Omental fat pad (tissue), 4 donors: ENCODE measurements around the gene BAG3. TPM values are rescaled to one million over a fixed set of nuclear protein-coding genes. Genes with fewer than 3 reads are reported as not detected.

Experiments used
- ATAC-seq: fragments of 150-250 bp; one replicate; pipeline ENCODE4 v1.9.1; 2016; ENCODE audit warnings: mild to moderate bottlenecking, moderate library complexity; ENCODE audit not compliant: low FRiP score
- DNase-seq: peaks from one replicate; pipeline ENCODE4 v3.0.0-alpha.2; 2019; ENCODE audit warnings: low spot score
- total RNA-seq, 4 donors: library from RNA; depleted of rRNA; stranded (reverse); fragments of >200 nt; gene quantifications; one replicate each; pipeline ENCODE4 v1.1.0, GENCODE V29; 2016
- TF ChIP-seq, protein P1 (sequence below), 3 donors: fragments of 450-650 bp; IDR thresholded peaks; one replicate each; pipeline ENCODE4 v1.5.1; 2016 to 2017; ENCODE audit warnings: antibody characterized with exemption in 3 of 3, mild to moderate bottlenecking in 3 of 3, moderate library complexity in 2 of 3

BAG3 gene
- total RNA-seq, 4 donors from 2014 or later, result 16.1 to 98.0 (median 58.8) TPM

DNA sequence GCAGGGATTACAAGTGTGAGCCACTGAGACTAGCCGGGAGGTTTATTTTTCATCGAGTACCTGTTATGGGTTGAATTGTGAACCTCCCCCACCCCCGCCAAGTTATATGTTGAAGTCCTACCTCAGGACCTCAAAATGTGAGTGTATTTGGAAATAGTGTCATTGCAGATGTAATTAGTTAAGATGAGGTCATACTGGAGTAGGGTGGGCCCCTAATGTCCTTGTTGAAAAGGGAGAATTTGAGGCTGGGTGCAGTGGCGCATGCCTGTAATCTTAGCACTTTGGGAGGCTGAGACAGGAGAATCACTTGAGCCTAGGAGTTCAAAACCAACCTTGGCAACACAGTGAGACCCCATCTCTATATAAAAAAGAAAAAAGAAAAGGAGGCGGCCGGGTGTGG, 10.8 kb upstream of the BAG3 start:
- TF ChIP-seq, protein P1, sequence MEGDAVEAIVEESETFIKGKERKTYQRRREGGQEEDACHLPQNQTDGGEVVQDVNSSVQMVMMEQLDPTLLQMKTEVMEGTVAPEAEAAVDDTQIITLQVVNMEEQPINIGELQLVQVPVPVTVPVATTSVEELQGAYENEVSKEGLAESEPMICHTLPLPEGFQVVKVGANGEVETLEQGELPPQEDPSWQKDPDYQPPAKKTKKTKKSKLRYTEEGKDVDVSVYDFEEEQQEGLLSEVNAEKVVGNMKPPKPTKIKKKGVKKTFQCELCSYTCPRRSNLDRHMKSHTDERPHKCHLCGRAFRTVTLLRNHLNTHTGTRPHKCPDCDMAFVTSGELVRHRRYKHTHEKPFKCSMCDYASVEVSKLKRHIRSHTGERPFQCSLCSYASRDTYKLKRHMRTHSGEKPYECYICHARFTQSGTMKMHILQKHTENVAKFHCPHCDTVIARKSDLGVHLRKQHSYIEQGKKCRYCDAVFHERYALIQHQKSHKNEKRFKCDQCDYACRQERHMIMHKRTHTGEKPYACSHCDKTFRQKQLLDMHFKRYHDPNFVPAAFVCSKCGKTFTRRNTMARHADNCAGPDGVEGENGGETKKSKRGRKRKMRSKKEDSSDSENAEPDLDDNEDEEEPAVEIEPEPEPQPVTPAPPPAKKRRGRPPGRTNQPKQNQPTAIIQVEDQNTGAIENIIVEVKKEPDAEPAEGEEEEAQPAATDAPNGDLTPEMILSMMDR (IDR thresholded peaks at IDR 0.05), result no peak
- no peak for DNase-seq
- ATAC-seq, result no peak

DNA sequence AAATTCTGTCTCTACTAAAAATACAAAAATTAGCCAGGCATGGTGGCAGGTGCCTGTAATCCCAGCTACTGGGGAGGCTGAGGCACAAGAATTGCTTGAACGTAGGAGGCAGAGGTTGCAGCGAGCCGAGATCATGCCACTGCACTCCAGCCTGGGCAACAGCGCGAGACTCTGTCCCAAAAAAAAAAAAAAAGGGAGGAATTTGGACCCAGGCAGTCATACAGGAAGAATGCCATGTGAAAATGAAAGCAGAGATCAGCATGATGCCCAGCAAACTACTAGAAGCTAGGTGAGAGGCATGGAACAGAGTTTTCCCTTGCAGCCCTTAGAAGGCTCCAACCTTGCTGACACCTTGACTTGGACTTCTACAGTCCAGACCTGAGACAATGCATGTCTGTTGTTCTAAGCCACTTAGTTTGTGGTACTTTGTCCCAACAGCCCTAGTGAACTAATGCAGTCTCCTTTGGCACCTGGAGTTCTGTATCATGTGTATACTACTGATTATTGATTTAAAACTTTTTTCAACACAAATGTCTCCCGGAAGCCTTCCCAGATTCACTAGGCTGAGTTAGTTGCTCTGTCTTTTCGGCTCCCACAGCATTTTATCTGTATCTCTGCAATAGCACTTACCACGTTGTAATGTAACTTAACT, 10.2 kb upstream of the BAG3 start:
- DNase-seq (no peak), ATAC-seq (no peak)
- TF ChIP-seq, protein P1 (IDR thresholded peaks at IDR 0.05), result no peak

DNA sequence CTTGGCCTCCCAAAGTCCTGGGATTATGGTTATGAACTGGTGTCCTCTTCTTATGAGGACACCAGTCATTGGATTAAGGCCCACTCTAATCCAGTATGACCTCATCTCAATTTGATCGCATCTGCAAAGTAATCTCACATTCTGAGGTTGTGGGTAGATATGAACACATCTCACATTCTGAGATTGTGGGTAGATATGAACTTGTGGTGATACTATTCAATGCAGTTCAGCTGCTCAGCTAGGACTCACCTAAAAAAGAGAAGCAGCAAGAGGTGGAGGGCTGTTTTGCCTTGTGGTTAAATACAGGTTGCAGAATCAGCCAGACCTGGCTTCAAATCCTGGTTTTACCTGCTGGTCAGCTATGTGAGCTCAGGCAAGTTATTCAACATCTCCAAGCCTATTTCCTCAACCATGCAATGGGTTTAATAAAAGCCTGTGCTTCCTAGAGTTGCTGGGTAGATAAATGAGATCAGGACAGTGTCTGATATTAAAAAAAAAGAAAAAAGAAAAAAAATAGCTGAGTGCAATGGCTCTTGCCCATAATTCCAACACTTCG, 8.5 kb upstream of the BAG3 start:
- ATAC-seq (no peak), DNase-seq (no peak)
- TF ChIP-seq, protein P1 (IDR thresholded peaks at IDR 0.05), result no peak

DNA sequence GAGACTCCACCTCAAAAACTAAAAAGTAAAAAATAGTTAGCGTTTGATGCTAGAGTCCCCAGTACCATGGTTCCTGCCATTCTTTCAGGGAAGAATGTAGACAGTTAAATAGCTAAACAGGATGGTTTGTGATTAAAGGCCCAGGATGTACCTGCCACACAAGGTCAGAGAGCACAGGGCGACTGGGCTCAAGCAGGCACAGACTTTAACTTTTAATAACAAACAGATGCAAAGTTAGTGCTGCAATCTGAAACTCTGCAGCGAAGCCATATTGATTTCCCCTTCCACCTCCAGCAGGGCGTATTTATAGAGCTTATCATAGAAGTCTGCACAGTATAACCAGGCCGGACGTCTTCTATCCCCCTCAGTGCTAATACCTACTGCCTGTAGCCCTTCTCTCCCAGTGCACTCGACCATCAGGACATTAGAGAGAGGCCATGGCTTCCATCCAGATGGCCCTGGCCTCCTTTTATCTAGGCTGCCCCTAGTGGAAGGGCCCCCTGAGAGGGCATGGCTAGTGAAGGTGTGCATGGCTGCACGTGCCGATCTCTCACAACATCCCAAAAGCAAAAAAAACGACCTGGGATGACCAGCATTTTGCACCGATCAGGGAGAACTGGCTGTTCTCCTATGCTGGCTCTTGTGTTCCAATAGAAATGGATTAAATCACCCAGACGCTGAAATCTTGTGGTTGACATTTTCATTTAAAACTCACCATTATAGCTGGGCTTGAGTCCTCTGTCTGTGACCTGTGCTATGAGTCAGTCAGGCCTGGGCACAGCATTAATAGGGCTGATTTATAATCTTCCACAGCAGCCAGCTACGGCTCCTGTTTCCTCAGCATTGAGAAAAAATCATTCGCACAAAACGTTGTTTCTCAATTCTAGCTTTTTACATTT, 7.6 kb upstream of the BAG3 start:
- TF ChIP-seq, protein P1 (IDR thresholded peaks at IDR 0.05), result no peak
- ATAC-seq (no peak), DNase-seq (no peak)

DNA sequence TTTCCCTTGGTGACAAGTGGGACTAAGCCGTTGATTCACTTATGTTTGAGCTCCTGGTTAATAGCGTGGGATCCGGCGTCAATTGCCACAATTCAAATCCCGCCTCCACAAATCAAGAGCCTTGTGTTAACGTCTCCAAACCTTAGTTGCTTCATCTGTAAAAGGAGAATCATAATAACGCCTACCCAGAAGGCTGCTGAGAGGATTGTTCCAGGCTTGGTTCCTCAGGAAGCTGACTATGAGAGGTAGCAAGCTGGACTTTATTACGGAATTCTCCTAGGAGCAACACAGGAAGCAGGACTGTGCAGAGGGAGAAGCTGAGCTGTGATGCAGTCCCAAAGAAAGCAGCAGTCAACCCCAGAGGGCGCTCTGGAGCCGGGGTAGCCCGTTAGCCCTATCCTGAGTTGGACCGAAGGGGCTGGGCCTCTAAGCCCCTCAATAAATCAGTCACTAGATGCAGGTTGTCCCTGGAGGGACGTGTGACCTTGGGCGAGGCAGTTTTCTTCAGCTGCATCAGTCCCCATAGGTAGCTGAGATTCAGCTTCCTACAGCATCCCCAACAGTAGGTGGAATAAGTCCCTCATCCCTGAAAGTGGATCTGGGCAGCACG, 6.9 kb upstream of the BAG3 start:
- DNase-seq, result no peak
- no peak for ATAC-seq
- TF ChIP-seq, protein P1 (IDR thresholded peaks at IDR 0.05), result no peak

DNA sequence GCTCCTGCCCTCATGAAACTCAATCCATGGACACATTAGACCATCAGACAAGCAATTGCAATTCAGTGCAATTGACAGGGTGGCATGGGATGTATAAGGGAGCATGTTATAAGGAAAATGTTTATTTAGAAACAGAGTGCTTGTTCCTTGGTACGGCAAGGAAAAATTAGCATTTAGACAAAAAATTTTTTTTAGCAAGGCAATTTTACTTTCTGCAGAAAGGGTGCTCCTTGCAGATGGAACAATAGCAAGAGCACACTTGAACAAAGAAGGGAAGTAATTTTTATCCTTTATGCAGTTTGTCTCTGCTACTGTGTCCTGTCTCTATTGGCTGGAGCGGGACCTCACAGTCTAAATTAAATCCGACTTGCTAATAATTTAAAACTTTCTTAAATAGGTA, 6.2 kb upstream of the BAG3 start:
- TF ChIP-seq, protein P1 (IDR thresholded peaks at IDR 0.05), result no peak
- DNase-seq, result no peak
- ATAC-seq, result no peak
